ENCODE data around the gene HOMER2. TPM values are rescaled to one million over a fixed set of nuclear protein-coding genes. Genes with fewer than 3 reads are reported as not detected.

HOMER2 gene
- total RNA-seq, 1 donor from 2014 or later, result 32.1 TPM

DNA sequence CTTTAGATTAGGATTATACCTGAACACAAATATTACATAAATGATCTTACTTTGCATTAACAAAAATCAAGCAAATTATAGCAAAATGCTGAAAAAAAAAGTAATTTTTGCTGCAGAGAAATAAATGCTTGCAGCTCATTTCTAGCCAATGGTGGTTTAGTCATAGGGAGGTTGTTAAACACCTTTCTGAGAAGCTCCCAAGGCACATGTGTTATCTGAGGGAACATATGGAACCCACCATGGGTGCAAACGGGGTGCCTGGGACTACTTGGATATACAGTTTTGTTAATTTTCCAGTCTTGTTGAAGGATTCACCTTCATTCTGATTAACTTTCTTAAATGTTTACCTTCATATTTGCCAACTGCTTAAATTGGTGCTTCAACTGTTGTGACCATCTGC is 24.6 kb upstream of the HOMER2 start:
- Mint-ChIP-seq H3K36me3 (ENCODE audit: low read depth) (peaks cover 3% of the 10 kb centered on the region), H3K9me3 (no peaks in the 10 kb centered on the region), H3K27ac (no peak overlapping the region), H3K4me3 (no peak overlapping the region), H3K4me1 (peaks cover 3% of the 10 kb centered on the region), H3K27me3 (peaks cover 7% of the 10 kb centered on the region)
- DNase-seq, result no peak
- intact Hi-C loops (cut with micrococcal nuclease), result no loop called here

DNA sequence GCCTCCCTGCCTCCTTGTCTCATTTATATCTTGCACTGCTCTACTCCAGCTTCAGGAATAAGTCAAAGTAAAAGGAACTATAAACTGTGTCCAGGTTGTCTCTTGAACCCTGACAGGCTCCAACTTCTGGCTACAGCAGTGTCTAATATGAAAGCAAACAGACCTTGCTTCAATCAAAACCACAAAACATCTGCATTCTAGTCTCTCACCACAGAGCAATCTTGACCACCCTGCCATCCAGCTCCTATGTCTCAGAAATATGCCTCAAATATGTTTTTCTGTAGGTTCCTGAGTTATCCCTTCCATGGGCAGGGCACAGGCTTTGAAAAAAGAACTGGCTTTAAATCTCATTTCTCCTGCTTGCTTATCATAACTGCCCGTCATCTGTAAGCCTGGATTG is 20.5 kb upstream of the HOMER2 start:
- Mint-ChIP-seq H3K27me3 (peaks cover 22% of the 10 kb centered on the region), H3K27ac (no peak overlapping the region), H3K4me1 (no peaks in the 10 kb centered on the region), H3K4me3 (no peak overlapping the region), H3K9me3 (no peaks in the 10 kb centered on the region), H3K36me3 (ENCODE audit: low read depth) (peaks cover 3% of the 10 kb centered on the region)
- intact Hi-C loops (cut with micrococcal nuclease), result no loop called here
- DNase-seq, result no peak

DNA sequence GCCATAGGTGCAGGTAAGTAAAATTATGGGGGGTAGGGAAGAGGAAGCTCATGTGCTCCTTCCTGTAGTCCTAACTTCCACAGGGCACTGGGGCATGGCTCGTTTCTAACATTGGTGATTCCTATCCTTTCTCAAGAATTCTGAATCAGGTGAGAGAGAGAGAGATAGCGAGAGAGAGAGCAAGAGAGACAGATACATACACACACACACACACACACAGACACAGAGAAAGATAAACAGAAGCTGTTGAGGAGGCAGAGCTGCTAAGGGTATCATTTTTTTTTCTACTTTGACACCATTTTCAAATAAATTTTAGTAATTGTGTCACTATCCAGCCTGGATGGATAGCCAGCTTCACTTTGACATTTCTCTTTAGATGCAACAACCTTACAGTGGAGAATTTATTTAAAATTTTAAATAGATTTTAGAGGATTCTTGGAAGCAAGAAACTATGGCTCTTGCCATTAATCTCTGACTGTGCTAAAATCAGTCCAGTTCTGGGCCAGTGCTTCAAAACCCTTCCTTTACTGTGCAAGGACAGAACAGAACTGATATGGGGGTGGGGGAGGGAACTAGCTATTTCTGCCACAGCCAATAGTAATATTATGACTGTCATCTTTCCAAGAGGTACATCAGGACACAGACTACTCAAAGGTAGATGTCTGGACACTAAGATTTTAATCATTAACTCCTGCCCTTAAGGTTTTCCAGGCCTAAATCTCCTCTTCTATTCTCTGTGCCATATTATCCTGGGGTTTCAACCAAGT is 18.9 kb upstream of the HOMER2 start:
- no peak for DNase-seq
- Mint-ChIP-seq H3K27me3 (peaks cover 22% of the 10 kb centered on the region), H3K4me1 (peaks cover 8% of the 10 kb centered on the region), H3K36me3 (ENCODE audit: low read depth) (no peaks in the 10 kb centered on the region), H3K4me3 (no peak overlapping the region), H3K9me3 (no peaks in the 10 kb centered on the region), H3K27ac (no peak overlapping the region)
- intact Hi-C loops (cut with micrococcal nuclease), result no loop called here

DNA sequence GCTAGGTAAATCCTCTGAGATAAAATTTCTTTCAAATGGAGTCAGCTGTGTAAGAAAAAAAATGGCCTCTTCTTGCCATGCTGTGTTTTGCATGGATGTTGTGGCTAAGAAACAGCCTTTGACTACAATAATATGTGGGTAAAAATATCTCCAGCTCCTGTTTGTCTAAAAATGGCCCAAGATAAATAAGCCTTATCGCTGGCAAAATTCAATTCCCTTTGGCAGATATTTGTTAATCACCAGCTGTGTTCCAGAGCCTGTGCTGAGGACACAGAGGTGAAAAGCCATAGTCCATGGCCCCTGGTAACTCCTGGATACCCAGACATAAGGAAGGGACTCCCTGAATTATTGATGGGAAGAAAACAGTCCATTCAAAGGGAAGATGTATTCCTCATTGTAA is 18.2 kb upstream of the HOMER2 start:
- no peaks in the 10 kb centered on the region for H3K36me3 Mint-ChIP-seq (ENCODE audit: low read depth)
- no peaks in the 10 kb centered on the region for H3K9me3 Mint-ChIP-seq
- no peak overlapping the region for H3K4me3 Mint-ChIP-seq
- peaks cover 22% of the 10 kb centered on the region for H3K27me3 Mint-ChIP-seq
- no peak for DNase-seq
- no peak overlapping the region for H3K27ac Mint-ChIP-seq
- peaks cover 14% of the 10 kb centered on the region for H3K4me1 Mint-ChIP-seq
- intact Hi-C loops (cut with micrococcal nuclease), result no loop called here

DNA sequence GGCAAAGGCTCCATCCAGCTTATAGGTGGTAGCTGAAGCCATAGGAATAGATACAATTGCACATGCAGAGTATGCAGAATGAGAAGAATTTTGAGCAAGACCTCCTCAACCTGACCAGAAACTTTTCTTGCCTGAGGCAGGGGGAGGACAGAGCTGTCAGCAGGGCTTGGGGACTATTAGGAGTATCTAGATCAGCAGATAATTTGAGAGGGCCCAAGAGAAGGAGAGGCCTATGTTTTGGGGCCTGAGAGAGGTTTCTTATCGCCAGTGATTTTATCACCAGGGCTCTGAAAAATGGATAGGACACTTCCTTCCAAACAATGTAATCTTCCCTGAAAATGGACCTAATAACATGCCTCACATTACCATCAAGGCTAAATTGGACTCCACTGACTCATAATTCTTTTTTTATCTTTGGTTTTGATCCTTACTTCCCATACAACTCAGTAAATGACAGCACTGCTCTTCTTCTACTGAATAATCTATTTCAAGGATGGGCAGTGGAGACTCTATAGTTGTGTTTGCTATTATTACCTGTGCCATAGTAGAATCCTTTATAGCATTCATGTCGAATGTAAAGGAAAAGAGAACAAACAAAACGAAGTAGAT is 17.7 kb upstream of the HOMER2 start:
- Mint-ChIP-seq H3K36me3 (ENCODE audit: low read depth) (no peaks in the 10 kb centered on the region), H3K27ac (no peak overlapping the region), H3K4me1 (peaks cover 14% of the 10 kb centered on the region), H3K4me3 (no peak overlapping the region), H3K27me3 (peaks cover 18% of the 10 kb centered on the region), H3K9me3 (no peaks in the 10 kb centered on the region)
- intact Hi-C loops (cut with micrococcal nuclease), result no loop called here
- no peak for DNase-seq

DNA sequence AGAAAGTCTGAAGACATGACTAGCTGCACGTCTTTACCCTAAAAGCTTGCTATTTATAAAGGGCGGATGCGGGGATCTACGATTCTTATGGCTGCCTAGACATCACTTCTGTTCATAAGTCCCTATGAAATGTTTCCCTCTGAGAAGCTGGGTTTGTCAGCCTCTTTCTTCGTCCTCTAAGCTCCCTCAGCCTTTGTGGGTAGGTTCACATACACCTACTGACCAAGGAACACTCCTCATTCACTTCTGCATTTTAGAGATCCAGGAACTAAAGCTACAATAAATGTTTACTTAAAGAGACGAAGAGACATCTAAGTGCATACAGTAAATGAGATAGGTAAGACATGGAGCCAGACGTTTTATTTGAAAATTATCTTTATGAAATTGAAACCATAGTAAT is 16.8 kb upstream of the HOMER2 start:
- peaks cover 16% of the 10 kb centered on the region for H3K27me3 Mint-ChIP-seq
- no peak overlapping the region for H3K27ac Mint-ChIP-seq
- DNase-seq, result no peak
- H3K9me3 Mint-ChIP-seq, result no peaks in the 10 kb centered on the region
- H3K4me1 Mint-ChIP-seq, result peaks cover 14% of the 10 kb centered on the region
- intact Hi-C loops (cut with micrococcal nuclease), result no loop called here
- H3K36me3 Mint-ChIP-seq (ENCODE audit: low read depth), result no peaks in the 10 kb centered on the region
- H3K4me3 Mint-ChIP-seq, result no peak overlapping the region

DNA sequence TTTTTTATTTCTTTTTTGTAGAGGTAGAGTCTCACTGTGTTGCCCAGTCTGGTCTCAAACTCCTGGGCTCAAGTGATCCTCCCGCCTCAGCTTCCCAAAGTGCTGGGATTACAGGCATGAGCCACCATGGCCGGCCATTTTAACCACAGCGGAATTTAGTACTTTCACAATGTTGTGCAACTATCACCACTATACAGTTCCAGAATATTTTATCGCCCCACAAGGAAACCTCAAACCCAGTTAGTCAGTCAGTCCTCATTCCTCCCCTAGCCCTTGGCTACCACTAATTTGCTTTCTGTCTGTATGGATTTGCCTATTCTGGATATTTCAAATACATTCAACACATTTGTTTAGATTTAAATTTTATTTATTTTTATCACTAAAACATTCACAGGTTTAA is 15.5 kb upstream of the HOMER2 start:
- H3K27ac Mint-ChIP-seq, result no peak overlapping the region
- no peaks in the 10 kb centered on the region for H3K9me3 Mint-ChIP-seq
- peaks cover 14% of the 10 kb centered on the region for H3K4me1 Mint-ChIP-seq
- intact Hi-C loops (cut with micrococcal nuclease), result no loop called here
- H3K36me3 Mint-ChIP-seq (ENCODE audit: low read depth), result no peaks in the 10 kb centered on the region
- no peak overlapping the region for H3K4me3 Mint-ChIP-seq
- peaks cover 26% of the 10 kb centered on the region for H3K27me3 Mint-ChIP-seq
- DNase-seq, result no peak

DNA sequence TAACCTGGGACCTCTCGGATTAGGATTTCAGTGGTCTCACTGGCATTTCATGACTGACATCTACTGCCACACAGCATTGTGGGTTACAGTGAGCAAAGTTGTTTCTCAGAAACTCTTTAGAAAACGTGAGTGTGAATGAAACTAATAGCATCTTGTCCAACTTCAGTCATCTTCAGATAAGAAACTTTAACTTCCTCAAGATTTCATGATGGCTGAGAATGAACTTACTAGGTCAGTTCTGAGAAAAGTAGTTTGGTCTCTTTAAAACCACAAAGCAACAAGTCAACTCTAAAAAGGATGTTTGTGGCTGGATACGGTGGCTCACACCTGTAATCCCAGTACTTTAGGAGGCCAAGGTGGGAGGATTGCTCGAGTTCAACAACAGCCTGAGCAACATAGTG is 14.2 kb upstream of the HOMER2 start:
- peak; percentile 72 for DNase-seq
- no peak overlapping the region for H3K27ac Mint-ChIP-seq
- peaks cover 14% of the 10 kb centered on the region for H3K4me1 Mint-ChIP-seq
- no peaks in the 10 kb centered on the region for H3K9me3 Mint-ChIP-seq
- no peak overlapping the region for H3K4me3 Mint-ChIP-seq
- intact Hi-C loops (cut with micrococcal nuclease), result loop anchor here (1.0 kb wide), 1 partner anchor 16 kb away; no protein-coding TSS in a partner anchor
- H3K27me3 Mint-ChIP-seq, result peaks cover 29% of the 10 kb centered on the region
- no peaks in the 10 kb centered on the region for H3K36me3 Mint-ChIP-seq (ENCODE audit: low read depth)

DNA sequence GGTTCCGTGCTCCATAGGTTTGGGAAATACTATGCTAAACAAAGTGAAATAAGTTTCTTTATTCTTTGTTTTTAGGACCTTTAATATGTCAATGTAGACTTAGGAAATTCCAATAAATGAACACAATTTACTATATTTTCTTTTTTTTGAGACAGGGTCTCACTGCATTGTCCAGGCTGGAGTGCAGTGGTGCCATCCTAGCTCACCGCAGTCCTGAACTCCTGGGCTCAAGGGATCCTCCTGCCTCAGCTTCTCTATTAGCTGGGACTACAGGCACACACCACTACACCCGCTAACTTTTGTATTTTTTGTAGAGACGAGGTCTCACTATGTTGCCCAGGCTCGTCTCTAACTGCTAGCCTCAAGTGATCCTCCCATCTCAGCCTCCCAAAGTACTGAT is 12.4 kb upstream of the HOMER2 start:
- no peak overlapping the region for H3K4me3 Mint-ChIP-seq
- DNase-seq, result no peak
- no peak overlapping the region for H3K27ac Mint-ChIP-seq
- intact Hi-C loops (cut with micrococcal nuclease), result no loop called here
- no peaks in the 10 kb centered on the region for H3K9me3 Mint-ChIP-seq
- H3K27me3 Mint-ChIP-seq, result peaks cover 34% of the 10 kb centered on the region
- peaks cover 14% of the 10 kb centered on the region for H3K4me1 Mint-ChIP-seq
- no peaks in the 10 kb centered on the region for H3K36me3 Mint-ChIP-seq (ENCODE audit: low read depth)

DNA sequence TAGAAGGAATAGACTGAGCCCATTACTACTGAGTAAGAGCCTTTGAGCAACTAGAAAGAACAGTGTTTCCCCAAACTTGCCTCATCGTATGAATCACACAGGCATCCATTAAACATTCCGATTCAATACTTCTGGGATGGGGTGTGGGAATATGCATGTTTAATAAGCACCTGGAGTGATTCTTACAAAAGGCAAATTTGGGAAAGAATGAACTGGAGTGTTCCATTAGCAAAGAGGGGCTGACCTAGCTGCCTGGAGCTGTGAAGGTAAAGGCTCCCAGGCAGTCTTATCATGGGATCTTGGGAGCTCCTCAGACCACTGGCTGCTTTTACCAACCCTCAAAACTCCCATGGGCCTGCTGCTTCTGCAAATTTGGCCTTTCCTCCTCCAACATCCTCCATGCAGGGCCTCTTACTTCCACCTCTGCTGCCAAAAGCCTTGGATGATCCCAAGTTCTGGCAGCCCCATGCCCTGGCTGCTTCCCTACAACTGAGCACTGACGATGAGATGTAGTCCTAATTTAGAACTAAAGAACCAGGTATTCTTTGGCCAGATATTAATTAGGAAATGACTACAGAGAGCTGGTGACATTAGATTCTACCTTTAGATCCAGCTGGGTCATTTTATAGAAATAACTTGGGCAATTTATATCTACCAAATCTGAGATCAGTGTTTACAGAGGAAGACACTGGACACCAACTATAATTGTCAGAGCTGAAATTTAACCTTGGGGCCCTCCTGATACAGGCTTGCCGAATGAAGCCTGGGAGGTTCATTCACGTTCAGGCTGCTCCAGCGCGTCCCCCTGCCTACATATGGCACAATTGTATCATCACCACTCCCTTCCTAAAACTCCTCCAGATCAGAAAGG is 11.2 kb upstream of the HOMER2 start:
- Mint-ChIP-seq H3K36me3 (ENCODE audit: low read depth) (no peaks in the 10 kb centered on the region), H3K4me1 (peaks cover 14% of the 10 kb centered on the region), H3K27ac (no peak overlapping the region), H3K27me3 (peaks cover 29% of the 10 kb centered on the region), H3K4me3 (no peak overlapping the region), H3K9me3 (no peaks in the 10 kb centered on the region)
- intact Hi-C loops (cut with micrococcal nuclease), result no loop called here
- no peak for DNase-seq

DNA sequence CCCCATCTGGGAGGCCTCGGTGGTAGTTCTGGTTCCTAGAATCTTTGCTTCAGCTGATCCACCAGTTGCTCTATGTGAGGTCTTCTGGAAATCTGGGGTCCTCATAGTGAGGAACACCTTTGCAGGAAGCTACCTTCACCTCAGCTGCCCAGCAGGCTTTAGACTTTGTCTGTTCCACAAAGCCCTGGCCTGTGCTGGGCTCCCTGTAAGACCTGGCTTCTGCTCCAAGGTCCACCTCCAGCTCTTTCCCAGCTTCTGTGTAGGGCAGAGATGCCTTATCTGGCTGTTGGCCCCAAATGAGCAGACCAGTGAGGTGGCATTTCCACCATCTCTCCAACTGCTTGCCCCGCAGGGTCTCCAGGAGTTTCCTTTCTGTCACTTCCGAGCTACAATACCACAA is 8.2 kb upstream of the HOMER2 start:
- Mint-ChIP-seq H3K36me3 (ENCODE audit: low read depth) (no peaks in the 10 kb centered on the region), H3K27ac (no peak overlapping the region), H3K4me1 (no peaks in the 10 kb centered on the region), H3K27me3 (peaks cover 32% of the 10 kb centered on the region), H3K4me3 (no peak overlapping the region), H3K9me3 (no peaks in the 10 kb centered on the region)
- DNase-seq, result no peak
- intact Hi-C loops (cut with micrococcal nuclease), result no loop called here

DNA sequence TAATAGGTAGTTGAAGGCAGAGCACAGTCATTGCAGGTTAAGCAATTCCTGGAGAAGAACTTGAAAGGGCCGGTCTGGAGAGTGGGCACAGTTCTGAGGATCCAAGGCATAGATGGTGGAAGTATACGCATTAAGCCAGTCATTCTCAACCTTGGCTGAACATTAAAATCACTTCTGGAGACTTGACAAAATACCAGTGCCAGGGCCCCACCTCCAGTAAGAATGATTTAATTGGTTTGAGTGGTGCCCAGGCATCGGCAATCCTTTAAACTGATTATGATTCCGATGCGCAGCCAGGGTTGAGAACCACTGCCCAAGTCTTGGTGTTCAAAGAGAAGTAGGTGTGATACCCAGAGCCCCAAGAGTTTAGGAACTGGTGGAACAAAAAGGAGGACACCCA is 6.9 kb upstream of the HOMER2 start:
- Mint-ChIP-seq H3K4me1 (no peaks in the 10 kb centered on the region), H3K9me3 (no peaks in the 10 kb centered on the region), H3K27ac (no peak overlapping the region), H3K36me3 (ENCODE audit: low read depth) (no peaks in the 10 kb centered on the region), H3K4me3 (no peak overlapping the region), H3K27me3 (peaks cover 31% of the 10 kb centered on the region)
- no peak for DNase-seq
- intact Hi-C loops (cut with micrococcal nuclease), result no loop called here

DNA sequence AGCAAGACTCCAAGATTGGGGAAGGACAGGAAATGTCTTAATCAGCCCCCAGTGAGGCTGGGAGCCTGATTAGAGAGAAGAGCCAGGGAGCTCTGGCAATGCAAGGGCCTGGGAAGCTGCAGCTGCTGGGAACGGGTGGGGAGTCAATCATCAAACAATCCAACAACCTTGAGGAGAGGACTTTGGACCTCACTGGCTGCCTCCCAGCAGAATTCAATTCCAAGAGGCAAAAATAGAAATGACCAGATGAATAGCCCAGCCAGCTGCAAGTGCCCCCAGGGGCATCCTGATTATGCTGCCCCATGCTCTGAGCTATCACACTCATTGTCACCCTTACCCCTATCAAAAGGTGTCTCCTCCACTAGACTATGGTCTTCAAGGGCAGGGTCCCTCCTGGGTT is 6.1 kb upstream of the HOMER2 start:
- no peak overlapping the region for H3K27ac Mint-ChIP-seq
- H3K9me3 Mint-ChIP-seq, result no peaks in the 10 kb centered on the region
- no peaks in the 10 kb centered on the region for H3K36me3 Mint-ChIP-seq (ENCODE audit: low read depth)
- peaks cover 23% of the 10 kb centered on the region for H3K27me3 Mint-ChIP-seq
- no peak overlapping the region for H3K4me3 Mint-ChIP-seq
- no peak for DNase-seq
- no peaks in the 10 kb centered on the region for H3K4me1 Mint-ChIP-seq
- intact Hi-C loops (cut with micrococcal nuclease), result no loop called here
